Mesendoderm (in vitro differentiated cells): ENCODE data around the gene GZMM.
A peak's percentile ranks its signal among the peaks of the same experiment; 100 is the strongest.

Experiments used
- DNase-seq: peaks from one replicate; pipeline ENCODE4 v3.0.0; 2013
- H2AK5ac ChIP-seq: 2 replicates; pipeline ENCODE4 v1.6.1; 2013; ENCODE audit warnings: low read length, inconsistent platforms
- H2BK120ac ChIP-seq: 2 replicates; pipeline ENCODE4 v1.6.1; 2013; ENCODE audit warnings: low read depth, mild to moderate bottlenecking, low read length, moderate library complexity, mixed read lengths
- H2BK15ac ChIP-seq: replicated peaks from 2 replicates; pipeline ENCODE4 v1.6.1; 2013; ENCODE audit warnings: low read depth, mild to moderate bottlenecking, moderate library complexity
- H2BK5ac ChIP-seq: 2 replicates; pipeline ENCODE4 v1.6.1; 2013; ENCODE audit warnings: low read length, inconsistent platforms
- H3K18ac ChIP-seq: 2 replicates; pipeline ENCODE4 v1.6.1; 2013; ENCODE audit warnings: mild to moderate bottlenecking, low read length, mixed read lengths
- H3K23ac ChIP-seq: one replicate; pipeline ENCODE4 v1.6.1; 2013; ENCODE audit warnings: low read length
- H3K27ac ChIP-seq: 2 replicates; pipeline ENCODE4 v1.5.1; 2013; ENCODE audit warnings: low read depth, mild to moderate bottlenecking, inconsistent platforms, low read length, moderate library complexity
- H3K27me3 ChIP-seq: 2 replicates; pipeline ENCODE4 v1.6.1; 2013; ENCODE audit warnings: low read length, control low read depth, mild to moderate bottlenecking, inconsistent platforms; ENCODE audit not compliant: insufficient read depth, poor library complexity
- H3K36me3 ChIP-seq: 2 replicates; pipeline ENCODE4 v1.6.1; 2013; ENCODE audit warnings: low read length, inconsistent platforms; ENCODE audit not compliant: control insufficient read depth, insufficient read depth
- H3K4ac ChIP-seq: one replicate; pipeline ENCODE4 v1.6.1; 2013; ENCODE audit warnings: low read depth, mild to moderate bottlenecking, low read length, moderate library complexity
- H3K4me1 ChIP-seq: 2 replicates; pipeline ENCODE4 v1.6.1; 2013; ENCODE audit warnings: low read depth, low read length, inconsistent platforms; ENCODE audit not compliant: control insufficient read depth
- H3K4me2 ChIP-seq: 2 replicates; pipeline ENCODE4 v1.6.1; 2013; ENCODE audit warnings: low read length
- H3K4me3 ChIP-seq: 2 replicates; pipeline ENCODE4 v1.5.1; 2013; ENCODE audit warnings: mild to moderate bottlenecking, low read length
- H3K56ac ChIP-seq: one replicate; pipeline ENCODE4 v1.6.1; 2013; ENCODE audit warnings: low read length
- H3K79me1 ChIP-seq: 2 replicates; pipeline ENCODE4 v1.6.1; 2013; ENCODE audit warnings: low read length, inconsistent platforms
- H3K79me2 ChIP-seq: 2 replicates; pipeline ENCODE4 v1.6.1; 2013; ENCODE audit warnings: mild to moderate bottlenecking, low read length; ENCODE audit not compliant: control insufficient read depth, insufficient read depth
- H3K9ac ChIP-seq: 2 replicates; pipeline ENCODE4 v1.6.1; 2013; ENCODE audit warnings: low read length, inconsistent platforms
- H4K5ac ChIP-seq: one replicate; pipeline ENCODE4 v1.6.1; 2013; ENCODE audit warnings: low read length
- H4K8ac ChIP-seq: one replicate; pipeline ENCODE4 v1.6.1; 2013; ENCODE audit warnings: low read depth, mild to moderate bottlenecking, control low read depth, low read length, moderate library complexity
- WGBS: extraction: QIAGEN DNeasy Blood & Tissue Kit; methylation state at CpG from one replicate; pipeline ENCODE4 v1.1.7; 2013; ENCODE audit warnings: low lambda C conversion rate, missing lambda C conversion rate; ENCODE audit not compliant: insufficient coverage; ENCODE audit errors: extremely low coverage; 5-methylcytosine and 5-hydroxymethylcytosine counted together

The GZMM gene

DNA sequence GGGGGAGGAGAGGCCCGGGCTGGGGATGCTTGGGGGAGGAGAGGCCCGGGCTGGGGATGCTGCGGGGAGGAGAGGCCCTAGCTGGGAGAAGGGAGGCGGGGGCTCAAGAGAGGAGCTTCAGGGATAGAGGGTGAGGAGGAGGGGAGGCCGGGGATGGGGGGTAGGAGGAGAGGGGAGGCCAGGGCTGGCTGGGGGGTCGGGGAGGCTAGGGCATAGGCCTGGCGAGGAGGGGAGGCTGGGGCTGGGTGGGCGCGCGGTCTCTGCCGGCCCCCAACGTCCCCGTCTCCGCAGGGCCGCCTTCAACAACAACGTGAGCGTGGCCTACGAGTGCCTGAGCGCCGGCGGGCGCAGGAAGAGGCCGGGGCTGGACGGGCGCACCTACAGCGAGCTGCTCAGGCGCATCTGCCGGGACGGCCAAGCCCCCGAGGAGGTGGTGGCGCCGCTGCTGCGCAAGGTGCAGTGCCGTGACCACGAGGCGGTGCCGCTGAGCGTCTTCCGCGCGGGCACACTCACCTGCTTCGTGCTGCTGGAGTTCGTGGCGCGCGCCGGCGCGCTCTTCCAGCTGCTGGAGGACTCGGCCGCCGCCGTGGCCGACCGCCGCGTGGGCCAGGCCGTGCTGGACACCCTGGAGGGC is 25.1 kb upstream of the GZMM start:
- Histone ChIP-seq H3K36me3 (no peaks in the 10 kb centered on the region), H4K8ac (no peak overlapping the region), H3K4ac (no peak overlapping the region), H3K18ac (no peak overlapping the region), H3K27ac (peak overlapping the region; percentile 3), H3K4me1 (peaks cover 3% of the 10 kb centered on the region), H3K79me2 (no peaks in the 10 kb centered on the region), H2AK5ac (no peak overlapping the region), H4K5ac (no peak overlapping the region), H2BK120ac (no peak overlapping the region), H3K4me2 (no peak overlapping the region), H2BK5ac (no peak overlapping the region), H3K4me3 (no peak overlapping the region), H2BK15ac (no peak overlapping the region), H3K27me3 (no peaks in the 10 kb centered on the region), H3K9ac (no peak overlapping the region), H3K56ac (peak overlapping the region; percentile 70), H3K23ac (no peak overlapping the region), H3K79me1 (no peaks in the 10 kb centered on the region)
- peak; percentile 68 for DNase-seq
- no CpG with 5 or more reads among the region's 58 CpGs for WGBS

DNA sequence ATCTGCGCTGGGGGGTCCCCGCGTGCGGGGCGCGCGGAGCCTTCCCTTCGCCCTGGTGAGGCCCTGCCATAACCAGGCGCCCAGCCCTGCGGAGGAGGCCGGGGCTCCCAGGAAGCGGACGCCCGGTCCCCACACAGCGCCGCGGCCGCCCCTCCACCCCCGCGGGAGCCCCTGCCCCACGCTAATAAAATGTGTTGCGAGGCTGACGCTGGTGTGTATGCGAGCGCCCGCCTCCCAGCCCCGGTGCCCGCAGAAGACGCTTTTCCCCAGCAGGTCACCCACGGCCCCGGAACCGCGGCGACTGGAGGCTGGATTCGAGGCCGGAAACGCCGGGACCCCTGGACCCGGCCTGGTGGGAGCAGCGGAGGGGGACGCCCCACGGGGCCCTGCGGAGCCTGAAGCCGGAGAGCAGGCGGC is 24.4 kb upstream of the GZMM start:
- H3K4me3 ChIP-seq: no peak overlapping the region
- no peak overlapping the region for H3K4ac ChIP-seq
- no peak overlapping the region for H2BK5ac ChIP-seq
- no peak overlapping the region for H2BK15ac ChIP-seq
- H2AK5ac ChIP-seq: no peak overlapping the region
- H3K79me1 ChIP-seq: no peaks in the 10 kb centered on the region
- H3K27me3 ChIP-seq: no peaks in the 10 kb centered on the region
- no peak overlapping the region for H3K27ac ChIP-seq
- H3K4me1 ChIP-seq: peaks cover 3% of the 10 kb centered on the region
- H3K36me3 ChIP-seq: no peaks in the 10 kb centered on the region
- no peak overlapping the region for H3K18ac ChIP-seq
- no CpG with 5 or more reads among the region's 45 CpGs for WGBS
- no peak overlapping the region for H4K8ac ChIP-seq
- H4K5ac ChIP-seq: no peak overlapping the region
- no peak for DNase-seq
- H3K56ac ChIP-seq: no peak overlapping the region
- no peak overlapping the region for H2BK120ac ChIP-seq
- no peak overlapping the region for H3K9ac ChIP-seq
- H3K4me2 ChIP-seq: no peak overlapping the region
- H3K23ac ChIP-seq: no peak overlapping the region
- no peaks in the 10 kb centered on the region for H3K79me2 ChIP-seq

DNA sequence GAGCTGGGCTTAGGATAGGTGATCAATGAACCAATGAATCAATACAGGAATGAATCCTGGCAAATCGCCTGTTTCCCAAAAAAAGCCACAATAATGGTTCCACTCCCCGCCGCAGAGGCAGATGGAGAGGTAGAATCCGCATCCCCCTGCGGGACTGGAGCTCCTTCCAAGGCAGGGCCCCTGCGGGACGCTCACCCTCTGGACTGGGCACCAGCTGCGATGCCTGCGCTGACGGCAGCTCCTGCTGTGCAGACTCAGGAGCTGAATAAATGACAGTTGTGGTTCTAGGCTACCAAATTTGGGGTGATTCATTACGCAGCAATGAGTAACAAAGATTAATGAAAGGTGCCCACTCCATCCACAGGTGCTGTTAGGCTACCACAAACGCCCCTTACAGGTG is 21.1 kb upstream of the GZMM start:
- Histone ChIP-seq H2AK5ac (no peak overlapping the region), H3K4me3 (no peak overlapping the region), H3K18ac (no peak overlapping the region), H3K79me2 (no peaks in the 10 kb centered on the region), H2BK15ac (no peak overlapping the region), H3K4ac (no peak overlapping the region), H3K27ac (no peak overlapping the region), H3K56ac (no peak overlapping the region), H2BK120ac (no peak overlapping the region), H2BK5ac (no peak overlapping the region), H4K5ac (no peak overlapping the region), H3K27me3 (no peaks in the 10 kb centered on the region), H3K79me1 (no peaks in the 10 kb centered on the region), H3K36me3 (no peaks in the 10 kb centered on the region), H4K8ac (no peak overlapping the region), H3K9ac (no peak overlapping the region), H3K4me1 (no peaks in the 10 kb centered on the region), H3K4me2 (no peak overlapping the region), H3K23ac (no peak overlapping the region)
- no peak for DNase-seq
- WGBS: no CpG with 5 or more reads among the region's 12 CpGs

DNA sequence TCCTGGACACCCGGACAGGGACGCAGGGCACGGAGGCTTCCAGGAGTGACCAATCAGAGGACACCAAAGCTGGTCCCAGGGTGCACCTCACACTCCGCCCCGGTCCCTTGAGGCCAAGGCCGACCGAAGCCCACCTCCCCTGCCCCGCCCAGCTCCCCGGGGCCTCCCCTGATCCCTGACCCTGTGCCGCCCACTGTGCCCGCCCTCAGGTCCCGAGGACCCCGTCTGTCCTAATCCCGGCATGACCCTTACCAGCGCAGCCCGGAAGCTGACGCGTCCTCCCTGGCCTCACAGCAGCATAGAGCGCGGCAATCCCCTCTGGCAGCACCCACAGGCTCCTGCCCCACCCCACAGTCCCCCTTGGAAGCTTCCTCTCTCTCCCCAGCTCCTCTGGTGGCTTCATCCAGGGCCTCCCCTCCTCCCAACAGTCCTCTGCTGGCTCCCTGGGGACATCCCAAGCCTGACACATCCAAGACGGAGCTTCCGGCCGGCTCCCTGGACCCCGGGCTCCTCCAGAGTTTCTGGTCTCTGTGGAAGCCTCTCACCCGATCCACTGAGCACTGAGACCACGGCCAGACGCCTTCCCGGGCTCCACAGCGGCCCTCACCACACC is 19.7 kb upstream of the GZMM start:
- DNase-seq: no peak
- H2BK5ac ChIP-seq: no peak overlapping the region
- H3K4me3 ChIP-seq: no peak overlapping the region
- H3K56ac ChIP-seq: no peak overlapping the region
- H3K79me2 ChIP-seq: no peaks in the 10 kb centered on the region
- H3K23ac ChIP-seq: no peak overlapping the region
- no CpG with 5 or more reads among the region's 29 CpGs for WGBS
- H3K36me3 ChIP-seq: no peaks in the 10 kb centered on the region
- H2AK5ac ChIP-seq: no peak overlapping the region
- H3K18ac ChIP-seq: no peak overlapping the region
- no peak overlapping the region for H4K5ac ChIP-seq
- no peak overlapping the region for H3K27ac ChIP-seq
- no peaks in the 10 kb centered on the region for H3K27me3 ChIP-seq
- H3K4ac ChIP-seq: no peak overlapping the region
- H4K8ac ChIP-seq: no peak overlapping the region
- no peaks in the 10 kb centered on the region for H3K79me1 ChIP-seq
- no peak overlapping the region for H2BK15ac ChIP-seq
- no peaks in the 10 kb centered on the region for H3K4me1 ChIP-seq
- H3K9ac ChIP-seq: no peak overlapping the region
- H2BK120ac ChIP-seq: no peak overlapping the region
- no peak overlapping the region for H3K4me2 ChIP-seq

DNA sequence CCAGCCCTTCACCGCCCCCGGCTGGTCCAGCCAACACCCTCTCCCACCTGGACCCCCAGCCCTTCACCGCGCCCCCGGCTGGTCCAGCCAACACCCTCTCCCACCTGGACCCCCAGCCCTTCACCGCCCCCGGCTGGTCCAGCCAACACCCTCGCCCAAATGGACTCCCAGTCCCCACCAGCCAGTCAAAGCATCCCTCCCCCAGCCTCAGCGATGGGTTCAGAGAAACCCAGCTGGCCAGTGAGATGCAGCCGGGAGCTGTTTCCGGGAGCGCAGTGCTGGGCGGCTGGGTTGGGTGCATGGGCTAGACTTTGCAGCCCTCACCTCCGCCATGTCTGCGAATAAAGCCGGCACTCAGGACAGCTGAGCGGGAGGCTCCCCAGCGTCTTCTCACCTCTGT is 18.8 kb upstream of the GZMM start:
- Histone ChIP-seq H3K4me3 (no peak overlapping the region), H3K18ac (no peak overlapping the region), H3K79me1 (no peaks in the 10 kb centered on the region), H3K4ac (no peak overlapping the region), H3K27me3 (no peaks in the 10 kb centered on the region), H3K56ac (peak overlapping the region; percentile 56), H3K23ac (no peak overlapping the region), H3K4me1 (no peaks in the 10 kb centered on the region), H2AK5ac (no peak overlapping the region), H4K8ac (no peak overlapping the region), H2BK15ac (no peak overlapping the region), H2BK5ac (no peak overlapping the region), H3K9ac (no peak overlapping the region), H3K36me3 (no peaks in the 10 kb centered on the region), H3K27ac (no peak overlapping the region), H2BK120ac (no peak overlapping the region), H4K5ac (no peak overlapping the region), H3K4me2 (no peak overlapping the region), H3K79me2 (no peaks in the 10 kb centered on the region)
- WGBS: no CpG with 5 or more reads among the region's 18 CpGs
- no peak for DNase-seq
